ENCODE data around the gene ELOVL7.
"Not testable (repeated sequence)": the region's sequence is repeated elsewhere in the genome, so short reads cannot be mapped to it uniquely, and the experiment has no call there.

The ELOVL7 gene

GRCh38 chr5:60843936-60844905 is at the start of gene ELOVL7:
ELOVL7 (minus strand) TSS chr5:60844269; CDS start chr5:60787397, 56,872 bp downstream.
- no peak for DNase-seq

GRCh38 chr5:60893521-60893920 is 49.5 kb upstream of the ELOVL7 start:
- no peak for DNase-seq

GRCh38 chr5:60891667-60892066 is 47.6 kb upstream of the ELOVL7 start:
- DNase-seq, result no peak

- no peak for DNase-seq
Measured at GRCh38 chr5:60888359-60889061, 44.4 kb upstream of the ELOVL7 start.

- DNase-seq, result no peak
Measured at GRCh38 chr5:60887746-60888145, 43.7 kb upstream of the ELOVL7 start.

GRCh38 chr5:60887096-60887495 is 43.0 kb upstream of the ELOVL7 start:
- DNase-seq, result no peak

GRCh38 chr5:60886158-60886557 is 42.1 kb upstream of the ELOVL7 start:
- DNase-seq, result no peak

- no peak for DNase-seq
Measured at GRCh38 chr5:60883229-60883628, 39.2 kb upstream of the ELOVL7 start.

GRCh38 chr5:60872892-60873291 is 28.8 kb upstream of the ELOVL7 start:
- DNase-seq, result no peak

- no peak for DNase-seq
Measured at GRCh38 chr5:60870857-60871256, 26.8 kb upstream of the ELOVL7 start.

GRCh38 chr5:60860572-60860971 is 16.5 kb upstream of the ELOVL7 start:
- not testable (repeated sequence) for DNase-seq

- DNase-seq, result no peak
Measured at GRCh38 chr5:60856066-60856465, 12.0 kb upstream of the ELOVL7 start.

- no peak for DNase-seq
Measured at GRCh38 chr5:60852940-60853339, 8.9 kb upstream of the ELOVL7 start.

GRCh38 chr5:60852317-60852716 is 8.2 kb upstream of the ELOVL7 start:
- no peak for DNase-seq

- no peak for DNase-seq
Measured at GRCh38 chr5:60851626-60852025, 7.6 kb upstream of the ELOVL7 start.

GRCh38 chr5:60846298-60846697 is 2.2 kb upstream of the ELOVL7 start:
- DNase-seq, result no peak

- DNase-seq, result no peak
Measured at GRCh38 chr5:60843386-60843935, 608 bp downstream of the ELOVL7 start.

- DNase-seq, result no peak
Measured at GRCh38 chr5:60842871-60843385, 1.1 kb downstream of the ELOVL7 start.

- no peak for DNase-seq
Measured at GRCh38 chr5:60841361-60841760, 2.7 kb downstream of the ELOVL7 start.

- no peak for DNase-seq
Measured at GRCh38 chr5:60836131-60836530, 7.9 kb downstream of the ELOVL7 start.

GRCh38 chr5:60835554-60835953 is 8.5 kb downstream of the ELOVL7 start:
- no peak for DNase-seq

- no peak for DNase-seq
Measured at GRCh38 chr5:60833520-60833919, 10.5 kb downstream of the ELOVL7 start.

- DNase-seq, result no peak
Measured at GRCh38 chr5:60830581-60831127, 13.4 kb downstream of the ELOVL7 start.
